SK-N-SH treated with all-trans-retinoic acid at 6 μM for 48 hours (cell line): ENCODE results near the gene ASIC4.

Experiments used
- ATAC-seq: fragments of 200-7000 bp; cut with Tn5 transposase; 3 replicates; pipeline ENCODE4 v1.9.1; 2020; ENCODE audit warnings: mild to moderate bottlenecking, moderate library complexity
- ARNTL ChIP-seq: fragments of 450-650 bp; formaldehyde crosslinking; IDR thresholded peaks from 2 replicates; pipeline ENCODE4 v1.5.0; 2020; ENCODE audit warnings: low read depth, mild to moderate bottlenecking, moderate library complexity, borderline replicate concordance
- BACH2 ChIP-seq: fragments of 250-450 bp; sonication (Bioruptor Pico); IDR thresholded peaks from 2 replicates; pipeline ENCODE4 v1.9.0; 2021; ENCODE audit warnings: mild to moderate bottlenecking, borderline replicate concordance
- CREB5 ChIP-seq: fragments of 250-450 bp; sonication (Bioruptor Pico); IDR thresholded peaks from 2 replicates; pipeline ENCODE4 v1.5.1; 2020; ENCODE audit warnings: low read depth, mild to moderate bottlenecking, moderate library complexity
- CSDC2 ChIP-seq: fragments of 250-450 bp; sonication (Bioruptor Pico); IDR thresholded peaks from 2 replicates; pipeline ENCODE4 v1.5.0; 2020; ENCODE audit warnings: mild to moderate bottlenecking, moderate library complexity
- CSRNP3 ChIP-seq: fragments of 250-450 bp; sonication (Bioruptor Pico); IDR thresholded peaks from 2 replicates; pipeline ENCODE4 v1.5.1; 2021; ENCODE audit warnings: mild to moderate bottlenecking, moderate library complexity
- GLIS3 ChIP-seq: fragments of 250-450 bp; sonication (Bioruptor Pico); IDR thresholded peaks from 2 replicates; pipeline ENCODE4 v1.5.0; 2020; ENCODE audit warnings: mild to moderate bottlenecking, moderate library complexity
- ISL1 ChIP-seq: fragments of 250-450 bp; sonication (Bioruptor Pico); IDR thresholded peaks from 2 replicates; pipeline ENCODE4 v2.1.2; 2022; ENCODE audit warnings: mild to moderate bottlenecking, moderate library complexity
- OSR1 ChIP-seq: fragments of 250-450 bp; sonication (Bioruptor Pico); IDR thresholded peaks from 2 replicates; pipeline ENCODE4 v1.8.0; 2022; ENCODE audit warnings: moderate library complexity, mild to moderate bottlenecking, inconsistent platforms
- PATZ1 ChIP-seq: fragments of 250-450 bp; sonication (Bioruptor Pico); IDR thresholded peaks from 2 replicates; pipeline ENCODE4 v1.8.0; 2020; ENCODE audit warnings: mild to moderate bottlenecking, moderate library complexity, borderline replicate concordance
- PPARA ChIP-seq: fragments of 250-450 bp; sonication (Bioruptor Pico); IDR thresholded peaks from 2 replicates; pipeline ENCODE4 v1.5.0; 2020; ENCODE audit warnings: mild to moderate bottlenecking, borderline replicate concordance
- RARB ChIP-seq: fragments of 250-450 bp; sonication (Bioruptor Pico); IDR thresholded peaks from 2 replicates; pipeline ENCODE4 v1.8.0; 2021; ENCODE audit warnings: mild to moderate bottlenecking, moderate library complexity
- SNAI2 ChIP-seq: fragments of 250-450 bp; sonication (Bioruptor Pico); IDR thresholded peaks from 2 replicates; pipeline ENCODE4 v1.5.0; 2020; ENCODE audit warnings: mild to moderate bottlenecking, moderate library complexity
- TOX ChIP-seq: fragments of 250-450 bp; sonication (Bioruptor Pico); IDR thresholded peaks from 2 replicates; pipeline ENCODE4 v1.8.0; 2021; ENCODE audit warnings: mild to moderate bottlenecking, moderate library complexity, borderline replicate concordance
- ZC3H10 ChIP-seq: fragments of 250-450 bp; sonication (Bioruptor Pico); IDR thresholded peaks from 2 replicates; pipeline ENCODE4 v1.5.1; 2021; ENCODE audit warnings: mild to moderate bottlenecking, moderate library complexity
- ZFP30 ChIP-seq: fragments of 450-650 bp; formaldehyde crosslinking; IDR thresholded peaks from 2 replicates; pipeline ENCODE4 v1.5.0; 2022; ENCODE audit warnings: mild to moderate bottlenecking, moderate library complexity
- ZNF565 ChIP-seq: fragments of 450-650 bp; formaldehyde crosslinking; conservative IDR thresholded peaks from 2 replicates; pipeline ENCODE4 v1.5.0; 2020; ENCODE audit warnings: low read depth, mild to moderate bottlenecking, moderate library complexity
- ZNF70 ChIP-seq: fragments of 450-650 bp; formaldehyde crosslinking; IDR thresholded peaks from 2 replicates; pipeline ENCODE4 v1.5.0; 2020; ENCODE audit warnings: mild to moderate bottlenecking, moderate library complexity
- ZNF8 ChIP-seq: fragments of 450-650 bp; formaldehyde crosslinking; IDR thresholded peaks from 2 replicates; pipeline ENCODE4 v1.5.0; 2020; ENCODE audit warnings: mild to moderate bottlenecking, moderate library complexity
- TF ChIP-seq, protein P1 (sequence below): fragments of 250-450 bp; sonication (Bioruptor Pico); IDR thresholded peaks from 2 replicates; pipeline ENCODE4 v1.8.0; 2021; ENCODE audit warnings: low read depth, mild to moderate bottlenecking, moderate library complexity, borderline replicate concordance

Gene ASIC4

GRCh38 chr2:219471476-219472371, 42.6 kb upstream of the ASIC4 start:
- TF ChIP-seq ISL1 (CRISPR knock-in tag) (no peak), ZFP30 (CRISPR knock-in tag) (no peak), PATZ1 (CRISPR knock-in tag) (no peak), OSR1 (CRISPR knock-in tag) (no peak), ZNF70 (no peak), ARNTL (CRISPR knock-in tag) (no peak), ZNF565 (CRISPR knock-in tag) (no peak), RARB (CRISPR knock-in tag) (no peak), CREB5 (CRISPR knock-in tag) (no peak), SNAI2 (CRISPR knock-in tag) (no peak), TOX (CRISPR knock-in tag) (no peak)
- TF ChIP-seq, protein P1, sequence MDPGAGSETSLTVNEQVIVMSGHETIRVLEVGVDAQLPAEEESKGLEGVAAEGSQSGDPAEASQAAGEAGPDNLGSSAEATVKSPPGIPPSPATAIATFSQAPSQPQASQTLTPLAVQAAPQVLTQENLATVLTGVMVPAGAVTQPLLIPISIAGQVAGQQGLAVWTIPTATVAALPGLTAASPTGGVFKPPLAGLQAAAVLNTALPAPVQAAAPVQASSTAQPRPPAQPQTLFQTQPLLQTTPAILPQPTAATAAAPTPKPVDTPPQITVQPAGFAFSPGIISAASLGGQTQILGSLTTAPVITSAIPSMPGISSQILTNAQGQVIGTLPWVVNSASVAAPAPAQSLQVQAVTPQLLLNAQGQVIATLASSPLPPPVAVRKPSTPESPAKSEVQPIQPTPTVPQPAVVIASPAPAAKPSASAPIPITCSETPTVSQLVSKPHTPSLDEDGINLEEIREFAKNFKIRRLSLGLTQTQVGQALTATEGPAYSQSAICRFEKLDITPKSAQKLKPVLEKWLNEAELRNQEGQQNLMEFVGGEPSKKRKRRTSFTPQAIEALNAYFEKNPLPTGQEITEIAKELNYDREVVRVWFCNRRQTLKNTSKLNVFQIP (CRISPR knock-in tag) = no peak
- no peak for ATAC-seq

DNA sequence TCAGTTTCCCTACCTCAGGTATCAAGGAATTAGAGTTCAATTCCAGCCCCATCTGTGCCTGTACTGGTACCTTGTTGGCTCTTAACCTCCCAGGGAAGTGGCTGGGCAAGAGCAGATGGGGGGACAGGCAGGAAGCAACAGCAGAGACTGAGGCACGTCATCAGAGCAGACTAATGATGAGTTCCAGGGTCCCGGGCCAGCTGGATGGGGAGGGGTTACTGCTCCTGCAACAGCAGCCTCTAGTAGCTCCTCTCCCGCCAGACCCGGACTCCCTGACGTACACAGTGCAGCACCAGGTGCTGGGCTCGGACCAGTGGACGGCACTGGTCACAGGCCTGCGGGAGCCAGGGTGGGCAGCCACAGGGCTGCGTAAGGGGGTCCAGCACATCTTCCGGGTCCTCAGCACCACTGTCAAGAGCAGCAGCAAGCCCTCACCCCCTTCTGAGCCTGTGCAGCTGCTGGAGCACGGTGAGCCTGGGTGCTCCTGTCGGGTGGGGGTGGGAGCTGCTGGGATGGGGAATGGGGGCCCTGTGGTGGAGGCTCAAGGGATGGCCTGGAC, 41.6 kb upstream of the ASIC4 start:
- TF ChIP-seq OSR1 (CRISPR knock-in tag) = no peak
- TF ChIP-seq ISL1 (CRISPR knock-in tag) = no peak
- no peak for TF ChIP-seq GLIS3 (CRISPR knock-in tag)
- TF ChIP-seq, protein P1 (CRISPR knock-in tag) = no peak
- no peak for TF ChIP-seq ZNF70
- TF ChIP-seq PATZ1 (CRISPR knock-in tag) = no peak
- no peak for TF ChIP-seq CSDC2
- TF ChIP-seq ZC3H10 = no peak
- no peak for TF ChIP-seq PPARA (CRISPR knock-in tag)
- no peak for TF ChIP-seq ZNF8
- ATAC-seq = no peak

- ATAC-seq = no peak
- TF ChIP-seq OSR1 (CRISPR knock-in tag) (no peak), BACH2 (CRISPR knock-in tag) (no peak), PATZ1 (CRISPR knock-in tag) (no peak), ZNF8 (no peak), CSDC2 (no peak), ZC3H10 (no peak), CSRNP3 (no peak), PPARA (CRISPR knock-in tag) (no peak), ZNF70 (no peak), ZFP30 (CRISPR knock-in tag) (no peak)
- TF ChIP-seq, all 23 proteins: peak for 0
These were observed 40.8 kb upstream of the ASIC4 start for GRCh38 chr2:219473511-219473910.
